Right renal cortex interstitium (tissue), 3 donors: Measurements from ENCODE around the gene UBR3. TPM values are rescaled to one million over a fixed set of nuclear protein-coding genes. Genes with fewer than 3 reads are reported as not detected.
"Not testable (repeated sequence)": the region's sequence is repeated elsewhere in the genome, so short reads cannot be mapped to it uniquely, and the experiment has no call there.

Experiments
- DNase-seq, 3 donors: peaks; one replicate each; pipeline ENCODE4 v3.0.0-alpha.2; 2013; ENCODE audit warnings: low read depth in 3 of 3, low spot score in 2 of 3
- polyA plus RNA-seq, 3 donors: library from polyadenylated mRNA; unstranded; fragments of 120-200 nt; gene quantifications; one replicate each; pipeline ENCODE4 v1.2.1, GENCODE V29; 2013; ENCODE audit not compliant: insufficient read length in 3 of 3

The UBR3 gene
- polyA plus RNA-seq, 3 donors: 37.3 to 40.5 (median 39.5) TPM

GRCh38 chr2:169928463-169928864, 101.2 kb downstream of the UBR3 start:
- peak; percentile 10 to 12 (median 10) for DNase-seq

- no peak for DNase-seq
Measured at GRCh38 chr2:169933124-169933711, 106.0 kb downstream of the UBR3 start.

GRCh38 chr2:169936652-169937051, 109.4 kb downstream of the UBR3 start:
- DNase-seq: not testable (repeated sequence)

- no peak for DNase-seq
Measured at GRCh38 chr2:169945515-169945914, 118.3 kb downstream of the UBR3 start.

GRCh38 chr2:169946092-169946491, 118.8 kb downstream of the UBR3 start:
- DNase-seq: no peak

GRCh38 chr2:169946546-169946945, 119.3 kb downstream of the UBR3 start:
- DNase-seq: no peak

GRCh38 chr2:169955940-169956339, 128.7 kb downstream of the UBR3 start:
- no peak for DNase-seq

GRCh38 chr2:169957219-169957618, 130.0 kb downstream of the UBR3 start:
- not testable (repeated sequence) for DNase-seq

GRCh38 chr2:169961911-169962310, 134.7 kb downstream of the UBR3 start:
- no peak for DNase-seq

GRCh38 chr2:169963786-169964185, 136.5 kb downstream of the UBR3 start:
- no peak for DNase-seq

- no peak for DNase-seq
Measured at GRCh38 chr2:169964740-169965139, 137.5 kb downstream of the UBR3 start.

GRCh38 chr2:169965495-169965894, 138.2 kb downstream of the UBR3 start:
- no peak for DNase-seq

GRCh38 chr2:169966454-169966853, 139.2 kb downstream of the UBR3 start:
- peak in 2 of 3 donors; percentile 15 to 23 for DNase-seq

GRCh38 chr2:169968743-169969142, 141.5 kb downstream of the UBR3 start:
- no peak for DNase-seq

- DNase-seq: no peak
Measured at GRCh38 chr2:169975221-169975620, 148.0 kb downstream of the UBR3 start.

GRCh38 chr2:169976335-169976851, 149.1 kb downstream of the UBR3 start:
- no peak for DNase-seq

- no peak for DNase-seq
Measured at GRCh38 chr2:169977530-169977929, 150.3 kb downstream of the UBR3 start.

- DNase-seq: no peak
Measured at GRCh38 chr2:169978402-169979017, 151.3 kb downstream of the UBR3 start.

GRCh38 chr2:169979025-169979424, 151.8 kb downstream of the UBR3 start:
- DNase-seq: no peak

- DNase-seq: no peak
Measured at GRCh38 chr2:169980001-169980400, 152.7 kb downstream of the UBR3 start.

GRCh38 chr2:169980643-169981042, 153.4 kb downstream of the UBR3 start:
- no peak for DNase-seq

- DNase-seq: no peak
Measured at GRCh38 chr2:169982929-169983328, 155.7 kb downstream of the UBR3 start.
